ENCODE results near the gene TMC6.

The TMC6 gene

GRCh38 chr17:78064708-78065107 lies 63.8 kb downstream of the TMC6 start:
- DNase-seq: no peak

GRCh38 chr17:78063489-78063888 lies 65.1 kb downstream of the TMC6 start:
- DNase-seq: no peak

DNA sequence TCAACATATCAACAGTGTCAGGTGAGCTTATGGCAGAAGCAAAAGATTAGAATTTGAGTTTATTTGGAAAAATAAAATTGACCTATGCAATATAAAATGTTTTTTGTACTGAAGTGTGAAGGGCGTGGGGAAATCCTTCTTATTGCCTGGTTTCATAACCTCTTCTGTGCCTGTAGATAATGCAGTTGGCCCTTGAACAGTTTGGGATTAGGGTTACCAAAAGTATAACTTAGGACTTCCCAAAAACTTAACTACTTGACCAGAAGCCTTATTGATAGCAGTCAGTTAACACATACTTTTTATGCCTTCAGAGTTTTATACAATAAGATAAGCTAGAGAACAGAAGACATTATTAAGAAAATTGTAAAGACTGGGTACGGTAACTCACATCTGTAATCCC lies 66.0 kb downstream of the TMC6 start:
- no peak for DNase-seq
